ENCODE measurements around the gene EFCAB5.
"Not testable (repeated sequence)": the region's sequence is repeated elsewhere in the genome, so short reads cannot be mapped to it uniquely, and the experiment has no call there.

Gene EFCAB5

DNA sequence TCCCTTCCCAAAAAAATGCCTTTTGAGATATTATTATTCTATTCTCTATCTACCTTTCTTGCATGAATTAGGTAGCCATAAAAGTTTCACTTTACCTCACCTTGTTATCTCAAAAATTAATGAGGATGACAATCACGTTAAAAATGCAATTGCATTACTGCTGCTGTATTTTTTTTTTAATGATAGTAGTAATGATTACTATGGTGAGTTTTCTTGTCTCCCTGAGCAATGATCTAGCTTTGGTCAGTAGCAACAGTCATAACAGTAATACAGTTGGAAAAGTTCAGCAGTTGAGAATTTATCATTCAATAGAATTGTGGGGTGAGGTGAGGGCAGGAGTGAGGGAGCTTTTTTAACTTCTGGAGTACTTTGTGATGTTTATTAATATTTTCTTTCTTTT lies at the start of gene EFCAB5:
Gene EFCAB5, plus strand, starts transcription at position 301 of the 400 bp plus-strand sequence. CDS start 163 bp downstream, outside the sequence.
- in situ Hi-C loops (cut with MboI; ENCODE audit: low sequenced_read_pairs): loop anchor here (25.0 kb wide), 1 partner anchor 304 kb away; no protein-coding TSS in a partner anchor

- in situ Hi-C loops (cut with MboI; ENCODE audit: low sequenced_read_pairs): no loop called here
Measured at GRCh38 chr17:29892201-29892600, 49.2 kb upstream of the EFCAB5 start.

DNA sequence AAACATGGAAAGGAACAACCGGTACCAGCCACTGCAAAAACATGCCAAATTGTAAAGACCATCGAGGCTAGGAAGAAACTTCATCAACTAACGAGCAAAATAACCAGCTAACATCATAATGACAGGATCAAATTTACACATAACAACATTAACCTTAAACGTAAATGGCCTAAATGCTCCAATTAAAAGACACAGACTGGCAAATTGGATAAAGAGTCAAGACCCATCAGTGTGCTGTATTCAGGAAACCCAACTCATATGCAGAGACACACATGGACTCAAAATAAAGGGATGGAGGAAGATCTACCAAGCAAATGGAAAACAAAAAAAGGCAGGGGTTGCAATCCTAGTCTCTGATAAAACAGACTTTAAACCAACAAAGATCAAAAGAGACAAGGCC lies 44.3 kb upstream of the EFCAB5 start:
- in situ Hi-C loops (cut with MboI; ENCODE audit: low sequenced_read_pairs): not testable (repeated sequence)

DNA sequence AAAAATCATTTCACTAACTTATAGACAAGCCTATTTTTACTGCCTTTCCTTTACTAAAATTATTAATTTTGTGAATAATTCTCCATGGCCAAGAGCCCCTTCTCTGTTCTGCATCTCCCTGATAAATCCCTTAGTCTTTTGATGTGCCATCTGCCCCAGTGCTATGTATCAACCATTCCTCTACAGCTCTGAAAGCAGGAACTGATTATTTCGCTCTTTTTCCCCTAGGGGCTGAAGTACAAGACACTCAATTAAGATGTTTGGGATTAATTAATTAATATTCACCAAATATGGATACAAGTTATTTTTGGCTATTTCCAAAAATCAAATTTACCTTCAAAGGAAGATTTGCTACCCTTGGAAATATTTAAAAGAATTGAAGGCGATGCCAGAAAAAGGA lies 38.0 kb upstream of the EFCAB5 start:
- in situ Hi-C loops (cut with MboI; ENCODE audit: low sequenced_read_pairs): no loop called here

GRCh38 chr17:29905086-29905878 lies 36.2 kb upstream of the EFCAB5 start:
- in situ Hi-C loops (cut with MboI; ENCODE audit: low sequenced_read_pairs): no loop called here

DNA sequence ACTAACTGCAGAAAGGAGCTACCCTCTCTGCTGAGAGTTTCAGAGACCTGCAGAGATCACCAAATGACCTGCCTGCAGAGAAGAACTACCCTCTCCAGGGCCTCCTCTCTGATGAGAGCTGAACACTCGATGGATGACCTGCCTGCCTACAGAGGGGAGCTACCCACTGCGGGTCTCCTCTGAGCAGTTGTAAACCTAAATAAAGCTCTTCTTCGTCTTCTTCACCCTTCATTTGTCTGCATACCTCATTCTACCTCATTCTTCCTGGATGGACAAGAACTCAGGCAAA lies 35.6 kb upstream of the EFCAB5 start:
- in situ Hi-C loops (cut with MboI; ENCODE audit: low sequenced_read_pairs): no loop called here

- in situ Hi-C loops (cut with MboI; ENCODE audit: low sequenced_read_pairs): no loop called here
Measured at GRCh38 chr17:29906969-29907368, 34.5 kb upstream of the EFCAB5 start.

DNA sequence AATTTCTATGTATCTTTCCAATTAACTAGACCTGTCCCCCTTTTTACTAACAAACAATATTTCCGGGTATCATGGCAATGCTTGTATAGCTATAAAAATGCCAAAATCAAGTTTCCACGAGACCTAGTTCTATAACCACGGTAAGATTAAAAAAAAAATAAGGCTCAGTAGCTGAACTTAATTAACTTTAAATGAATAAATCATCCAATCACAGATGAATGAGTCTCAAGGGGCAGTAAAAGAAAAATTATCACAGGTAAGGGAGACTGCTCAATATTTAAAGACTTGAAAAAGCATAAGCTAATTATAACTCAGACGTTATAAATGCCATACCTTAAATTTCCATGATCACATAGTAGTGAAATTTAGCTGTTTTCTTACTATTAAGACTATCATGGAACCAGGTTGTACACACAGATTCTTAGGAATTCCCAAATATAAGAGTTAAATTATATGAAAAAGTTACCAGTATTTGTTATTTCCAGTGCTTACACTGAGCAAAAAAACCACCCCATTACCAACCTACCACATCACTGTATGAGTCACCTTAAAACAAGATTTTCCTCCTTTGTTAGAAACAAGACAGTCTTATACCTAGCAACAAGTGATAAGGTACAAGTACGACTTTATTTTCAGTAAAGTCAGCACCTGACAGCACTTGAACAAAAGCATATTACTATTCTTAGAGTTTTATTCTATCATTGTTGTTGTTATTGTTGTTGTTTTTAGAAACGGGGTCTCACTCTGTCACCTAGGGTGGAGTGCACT lies 32.0 kb upstream of the EFCAB5 start:
- in situ Hi-C loops (cut with MboI; ENCODE audit: low sequenced_read_pairs): no loop called here

DNA sequence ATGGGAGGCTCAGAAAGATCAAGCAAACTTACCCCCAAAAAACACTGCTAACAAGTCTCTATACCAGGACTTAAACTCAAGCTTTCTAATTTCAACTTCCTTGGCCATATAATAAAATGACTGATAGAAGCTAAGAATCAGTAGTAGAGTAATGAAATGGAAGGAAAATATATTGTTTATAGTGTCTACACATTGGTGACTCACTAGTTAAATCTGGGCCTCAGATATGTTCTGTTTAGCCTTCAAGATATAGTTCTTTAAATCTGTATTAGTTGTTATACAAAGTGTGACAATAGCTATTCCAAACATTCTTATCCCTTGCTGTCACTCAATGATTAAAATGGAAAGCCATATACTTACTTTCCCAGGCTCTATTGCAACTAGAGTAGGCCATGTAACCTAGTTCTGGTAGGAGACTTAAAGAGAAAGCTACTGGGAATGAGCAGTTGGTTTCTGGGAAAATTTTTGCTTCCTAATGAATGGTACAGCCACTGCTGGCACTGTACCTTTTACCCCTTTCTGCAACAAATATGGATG lies 29.7 kb upstream of the EFCAB5 start:
- in situ Hi-C loops (cut with MboI; ENCODE audit: low sequenced_read_pairs): no loop called here

GRCh38 chr17:29914819-29915537 lies 26.5 kb upstream of the EFCAB5 start:
- in situ Hi-C loops (cut with MboI; ENCODE audit: low sequenced_read_pairs): no loop called here

DNA sequence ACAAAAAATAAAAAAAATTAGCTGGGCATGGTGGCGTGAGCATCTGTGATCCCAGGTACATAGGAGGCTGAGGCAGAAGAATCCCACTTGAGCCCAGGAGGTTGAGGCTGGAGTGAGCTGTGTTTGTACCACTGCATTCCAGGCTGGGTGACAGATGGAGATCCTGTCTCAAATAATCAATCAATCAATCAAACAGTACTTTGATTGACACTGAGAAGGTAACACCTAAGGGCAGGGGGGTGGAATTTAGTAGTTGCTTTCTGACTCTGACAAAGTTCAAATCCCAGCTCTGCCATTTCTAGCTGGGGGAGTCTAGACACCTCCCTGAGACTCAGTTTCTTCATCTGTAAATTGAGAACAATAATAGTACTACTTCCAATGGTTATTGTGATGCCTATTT lies 23.4 kb upstream of the EFCAB5 start:
- in situ Hi-C loops (cut with MboI; ENCODE audit: low sequenced_read_pairs): no loop called here

GRCh38 chr17:29918922-29919856 lies 22.2 kb upstream of the EFCAB5 start:
- in situ Hi-C loops (cut with MboI; ENCODE audit: low sequenced_read_pairs): no loop called here

DNA sequence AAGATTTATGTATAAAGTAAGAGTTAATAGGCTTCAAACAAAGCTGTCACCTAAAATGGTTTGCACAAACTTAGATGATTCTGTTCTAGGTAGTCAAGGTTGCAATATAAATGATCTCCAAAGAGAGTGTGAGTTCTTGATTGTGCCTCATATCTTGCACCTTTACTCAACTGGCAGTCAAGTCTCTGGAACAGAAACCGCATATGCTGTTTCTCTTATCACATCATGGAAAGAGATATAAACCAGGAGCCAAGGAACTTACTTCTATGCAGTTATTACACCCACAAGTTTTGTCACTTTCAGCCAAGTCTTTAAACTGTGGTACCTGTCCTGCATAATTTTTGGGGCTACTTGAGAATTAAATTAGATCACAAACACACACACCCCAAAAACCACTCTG lies 16.6 kb upstream of the EFCAB5 start:
- in situ Hi-C loops (cut with MboI; ENCODE audit: low sequenced_read_pairs): loop anchor here (10.0 to 25.0 kb wide), 3 partner anchors 60 to 287 kb away; no protein-coding TSS in a partner anchor

GRCh38 chr17:29927546-29927945 lies 13.9 kb upstream of the EFCAB5 start:
- in situ Hi-C loops (cut with MboI; ENCODE audit: low sequenced_read_pairs): loop anchor here (10.0 to 25.0 kb wide), 3 partner anchors 63 to 290 kb away; no protein-coding TSS in a partner anchor

- in situ Hi-C loops (cut with MboI; ENCODE audit: low sequenced_read_pairs): loop anchor here (10.0 to 25.0 kb wide), 3 partner anchors 64 to 292 kb away; no protein-coding TSS in a partner anchor
Measured at GRCh38 chr17:29929006-29929532, 12.4 kb upstream of the EFCAB5 start.

DNA sequence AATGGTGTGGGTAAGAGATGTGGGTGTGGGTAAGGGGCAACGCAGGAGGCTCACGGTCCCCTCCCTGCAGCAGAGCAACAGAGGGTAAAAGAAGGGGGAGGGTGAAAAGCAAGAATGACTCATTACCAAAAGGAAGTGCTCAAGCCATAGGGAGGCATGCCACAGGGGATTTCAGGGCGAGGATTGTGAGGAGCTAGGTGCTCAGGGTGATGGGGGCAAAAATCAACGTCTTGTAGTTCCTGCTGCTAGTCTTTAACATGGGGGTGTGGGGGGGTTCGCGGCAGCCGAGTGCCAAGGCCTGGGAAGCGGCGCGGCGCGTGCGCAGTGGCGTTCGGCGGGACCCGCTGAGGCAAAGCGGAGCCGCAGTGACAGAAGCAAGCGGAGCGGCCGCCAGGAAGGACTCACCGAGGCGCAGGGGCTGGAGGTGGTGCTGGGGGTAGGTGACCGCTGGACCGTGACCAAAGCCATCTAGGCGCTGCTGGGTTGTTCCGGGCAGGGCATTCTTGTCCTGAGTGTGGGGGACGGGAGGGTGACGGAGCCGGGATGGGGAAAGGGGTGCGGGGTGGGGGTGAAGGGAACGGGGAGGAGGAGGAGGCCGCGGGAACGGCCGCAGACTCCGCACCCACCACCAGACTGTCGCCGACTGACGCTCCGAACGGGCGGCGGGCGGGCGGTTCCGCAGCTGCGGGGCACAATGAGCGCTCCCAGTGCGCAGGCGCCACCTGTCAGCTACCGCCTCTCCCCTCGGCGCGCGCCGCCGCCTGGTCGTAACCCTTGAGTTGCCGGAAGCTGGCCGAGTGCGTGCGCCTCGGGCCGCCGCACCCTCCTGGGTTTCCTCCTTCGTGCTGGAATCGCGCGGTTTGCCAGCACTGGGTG lies 11.7 kb upstream of the EFCAB5 start, which contains the start of gene SSH2:
Gene SSH2, minus strand, starts transcription at position 696 of the 876 bp plus-strand sequence. Its CDS starts 228 bp downstream, at position 468.
- in situ Hi-C loops (cut with MboI; ENCODE audit: low sequenced_read_pairs): loop anchor here (10.0 to 25.0 kb wide), 3 partner anchors 65 to 292 kb away; no protein-coding TSS in a partner anchor

DNA sequence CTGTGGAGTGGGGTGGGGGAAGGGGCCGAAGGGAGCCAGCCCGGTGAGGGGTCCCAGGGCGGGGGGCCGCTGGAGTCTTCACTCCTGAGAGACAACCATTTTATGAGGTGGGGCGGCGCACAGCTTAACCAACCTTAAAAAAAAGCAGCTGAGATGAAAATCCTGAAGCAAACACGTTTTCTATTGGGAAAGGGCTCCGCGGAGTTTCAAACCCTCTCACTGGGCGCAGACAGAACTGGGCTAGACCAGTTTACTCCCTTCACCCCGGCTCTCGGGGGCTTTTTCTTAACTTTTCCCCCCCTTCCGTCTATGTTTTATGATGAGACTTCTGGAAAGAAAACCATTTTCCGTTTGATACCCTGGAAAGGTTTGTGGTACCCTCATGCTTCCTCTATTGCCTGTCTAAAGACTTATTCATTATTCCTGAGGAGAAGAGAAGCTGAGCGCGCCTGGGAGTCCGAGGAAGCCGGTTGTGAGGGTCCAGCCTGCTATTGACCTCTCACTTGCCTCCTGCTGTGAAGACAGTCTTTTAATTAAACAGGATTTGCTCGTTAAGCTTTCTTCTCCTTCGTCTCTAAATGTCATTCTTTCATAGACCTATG lies 10.9 kb upstream of the EFCAB5 start:
- in situ Hi-C loops (cut with MboI; ENCODE audit: low sequenced_read_pairs): loop anchor here (25.0 kb wide), 1 partner anchor 293 kb away; no protein-coding TSS in a partner anchor
